ENCODE results near the gene NPAS3. TPM values are rescaled to one million over a fixed set of nuclear protein-coding genes. Genes with fewer than 3 reads are reported as not detected.

Gene NPAS3
- total RNA-seq, 4 donors from 2014 or later, result 0.51 to 15.2 (median 6.6) TPM

DNA sequence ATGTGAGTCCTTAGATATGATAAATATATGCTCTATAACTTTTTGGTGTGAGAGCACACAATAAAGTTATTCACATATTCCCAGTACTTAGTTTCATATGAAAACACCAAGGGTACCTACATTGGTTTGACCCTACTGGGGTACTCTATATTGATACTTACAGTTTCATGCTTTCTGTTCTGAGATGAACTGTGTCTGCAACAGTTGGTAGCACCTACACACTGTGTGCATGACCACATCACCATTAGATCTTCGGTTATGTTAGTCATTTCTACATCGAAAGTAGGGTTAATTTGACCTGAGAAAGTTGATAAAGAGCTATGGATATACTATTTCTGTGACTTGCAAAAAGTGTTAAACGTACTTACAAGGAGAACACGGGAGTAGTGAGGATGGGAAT lies 337.2 kb downstream of the NPAS3 start:
- intact Hi-C loops (cut with DNase I; ENCODE audit: low total_unique reads), result no loop called here
- TF ChIP-seq CTCF (IDR thresholded peaks at IDR 0.05) (no peak), POLR2A (IDR thresholded peaks at IDR 0.05) (no peak)
- DNase-seq, result no peak
- H3K36me3 ChIP-seq, result no peaks in the 10 kb centered on the region
- H3K4me1 ChIP-seq, result no peaks in the 10 kb centered on the region
- no peaks in the 10 kb centered on the region for H3K27me3 ChIP-seq
- H3K9me3 ChIP-seq, result no peaks in the 10 kb centered on the region
- H3K4me3 ChIP-seq, result no peak overlapping the region
- H3K27ac ChIP-seq, result no peak overlapping the region

DNA sequence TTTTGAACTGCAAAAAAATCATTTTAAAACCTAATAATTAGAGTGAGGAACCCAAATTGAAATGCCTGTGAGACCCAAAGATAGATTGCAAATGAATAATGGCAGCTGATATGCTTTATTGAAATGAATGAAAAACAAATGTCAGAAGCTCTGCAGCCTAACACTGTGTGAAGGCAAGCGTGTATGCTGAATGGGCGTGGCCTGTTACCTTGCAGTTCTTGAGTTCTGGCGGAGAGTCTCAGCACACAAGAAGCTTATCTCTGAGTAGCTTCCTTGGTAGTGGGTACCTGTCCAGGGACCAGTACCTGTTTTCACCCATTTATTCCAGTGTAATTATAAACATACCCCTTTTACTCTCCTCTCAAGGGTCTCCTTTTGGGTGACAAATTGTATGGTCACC lies 341.2 kb downstream of the NPAS3 start:
- H3K36me3 ChIP-seq, result no peaks in the 10 kb centered on the region
- TF ChIP-seq POLR2A (IDR thresholded peaks at IDR 0.05) (no peak), CTCF (IDR thresholded peaks at IDR 0.05) (no peak)
- intact Hi-C loops (cut with DNase I; ENCODE audit: low total_unique reads), result no loop called here
- H3K27ac ChIP-seq, result no peak overlapping the region
- no peaks in the 10 kb centered on the region for H3K4me1 ChIP-seq
- no peaks in the 10 kb centered on the region for H3K27me3 ChIP-seq
- no peak for DNase-seq
- H3K9me3 ChIP-seq, result no peaks in the 10 kb centered on the region
- H3K4me3 ChIP-seq, result no peak overlapping the region

GRCh38 chr14:33280646-33281045 lies 342.0 kb downstream of the NPAS3 start:
- Histone ChIP-seq H3K4me1 (no peaks in the 10 kb centered on the region), H3K27me3 (no peaks in the 10 kb centered on the region), H3K36me3 (no peaks in the 10 kb centered on the region), H3K4me3 (no peak overlapping the region), H3K9me3 (no peaks in the 10 kb centered on the region), H3K27ac (no peak overlapping the region)
- DNase-seq, result no peak
- intact Hi-C loops (cut with DNase I; ENCODE audit: low total_unique reads), result no loop called here
- TF ChIP-seq CTCF (IDR thresholded peaks at IDR 0.05) (no peak), POLR2A (IDR thresholded peaks at IDR 0.05) (no peak)

DNA sequence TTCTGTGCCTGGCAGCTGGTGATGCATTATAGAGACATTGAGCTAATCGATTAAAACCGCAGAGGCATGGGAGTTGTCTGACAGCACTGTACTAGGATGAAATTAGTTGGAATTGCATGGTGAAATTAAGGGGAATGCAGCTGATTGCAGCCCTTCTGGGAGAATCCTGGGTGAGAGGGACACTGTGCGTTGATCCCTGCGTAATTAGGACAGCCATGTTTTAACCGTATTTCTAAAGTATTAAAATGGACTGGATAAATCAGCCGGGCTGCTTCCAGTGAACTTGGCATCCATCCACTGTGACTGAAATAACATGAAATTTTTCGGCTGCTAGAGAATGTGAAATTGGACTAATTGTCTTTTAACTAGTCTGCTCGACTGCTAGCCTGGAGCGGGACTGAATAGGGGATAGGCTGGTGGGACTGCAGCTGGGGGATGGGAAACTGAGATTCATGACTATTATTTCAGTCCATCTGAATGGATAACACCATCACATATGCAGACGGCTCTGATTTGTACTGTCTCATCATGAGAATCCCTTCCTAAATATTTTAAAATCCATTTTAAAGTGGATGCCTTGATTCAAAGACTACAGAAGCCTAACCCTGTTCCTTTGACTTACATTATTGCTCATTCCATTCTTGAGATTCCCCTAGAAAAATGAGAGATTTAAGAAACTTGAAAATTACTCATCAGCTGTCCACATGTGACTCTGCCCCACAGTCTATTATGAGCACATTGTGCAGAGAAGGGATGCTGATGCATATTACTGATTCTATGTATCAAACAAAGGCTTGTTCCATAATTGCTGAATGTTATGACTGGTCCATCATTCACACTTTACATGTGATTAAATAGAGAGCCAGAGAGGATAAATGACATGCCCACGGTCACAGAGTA lies 343.9 kb downstream of the NPAS3 start:
- TF ChIP-seq CTCF (IDR thresholded peaks at IDR 0.05) (no peak), POLR2A (IDR thresholded peaks at IDR 0.05) (no peak)
- Histone ChIP-seq H3K36me3 (no peaks in the 10 kb centered on the region), H3K4me3 (no peak overlapping the region), H3K4me1 (no peaks in the 10 kb centered on the region), H3K27me3 (no peaks in the 10 kb centered on the region), H3K27ac (no peak overlapping the region), H3K9me3 (no peaks in the 10 kb centered on the region)
- no peak for DNase-seq
- intact Hi-C loops (cut with DNase I; ENCODE audit: low total_unique reads), result no loop called here

GRCh38 chr14:33285902-33286700 lies 347.4 kb downstream of the NPAS3 start:
- intact Hi-C loops (cut with DNase I; ENCODE audit: low total_unique reads), result no loop called here
- no peak for DNase-seq
- Histone ChIP-seq H3K36me3 (no peaks in the 10 kb centered on the region), H3K4me1 (no peaks in the 10 kb centered on the region), H3K27ac (no peak overlapping the region), H3K27me3 (no peaks in the 10 kb centered on the region), H3K4me3 (no peak overlapping the region), H3K9me3 (no peaks in the 10 kb centered on the region)
- TF ChIP-seq CTCF (IDR thresholded peaks at IDR 0.05) (no peak), POLR2A (IDR thresholded peaks at IDR 0.05) (no peak)

Measured in uterus (tissue), 4 donors.